ENCODE data around the gene LYL1.

DNA sequence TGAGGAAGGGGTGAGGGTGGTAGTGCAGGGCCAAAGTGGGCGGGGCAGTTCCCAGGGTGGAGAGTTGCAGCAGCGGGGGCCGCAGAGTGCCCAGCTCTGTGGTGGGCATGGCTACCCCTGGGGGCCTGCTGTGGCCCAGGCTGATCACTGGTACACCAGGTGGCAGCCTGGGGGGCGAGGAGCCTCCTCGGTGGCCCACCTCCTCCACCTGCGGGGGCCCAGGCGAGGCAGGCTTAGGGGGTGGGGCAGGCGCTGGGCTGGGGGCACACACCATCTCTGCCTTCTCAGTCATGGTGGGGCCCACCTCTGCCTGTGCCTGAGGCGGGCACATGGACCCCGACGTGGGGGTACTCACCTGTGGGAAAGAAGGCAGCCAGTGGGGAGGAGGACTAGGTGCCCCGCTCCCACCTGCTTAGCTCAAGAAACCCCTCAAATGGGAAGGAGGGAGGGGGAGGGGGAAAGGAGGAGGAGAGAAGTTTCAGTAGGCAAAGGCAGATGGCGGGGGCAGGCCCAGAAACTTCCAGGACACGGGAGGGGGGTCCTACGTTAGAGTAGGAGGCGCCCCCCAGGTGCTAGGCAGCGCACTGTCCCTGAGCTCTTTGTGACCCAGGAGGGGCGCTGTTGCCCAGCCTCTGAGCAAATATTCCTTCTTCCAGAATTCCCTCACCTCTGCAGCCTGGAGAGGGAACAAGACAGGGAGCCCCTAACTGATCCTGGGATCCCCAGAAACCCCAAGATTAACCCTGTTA lies 1.6 kb downstream of the LYL1 start:
- TF ChIP-seq, protein P1, sequence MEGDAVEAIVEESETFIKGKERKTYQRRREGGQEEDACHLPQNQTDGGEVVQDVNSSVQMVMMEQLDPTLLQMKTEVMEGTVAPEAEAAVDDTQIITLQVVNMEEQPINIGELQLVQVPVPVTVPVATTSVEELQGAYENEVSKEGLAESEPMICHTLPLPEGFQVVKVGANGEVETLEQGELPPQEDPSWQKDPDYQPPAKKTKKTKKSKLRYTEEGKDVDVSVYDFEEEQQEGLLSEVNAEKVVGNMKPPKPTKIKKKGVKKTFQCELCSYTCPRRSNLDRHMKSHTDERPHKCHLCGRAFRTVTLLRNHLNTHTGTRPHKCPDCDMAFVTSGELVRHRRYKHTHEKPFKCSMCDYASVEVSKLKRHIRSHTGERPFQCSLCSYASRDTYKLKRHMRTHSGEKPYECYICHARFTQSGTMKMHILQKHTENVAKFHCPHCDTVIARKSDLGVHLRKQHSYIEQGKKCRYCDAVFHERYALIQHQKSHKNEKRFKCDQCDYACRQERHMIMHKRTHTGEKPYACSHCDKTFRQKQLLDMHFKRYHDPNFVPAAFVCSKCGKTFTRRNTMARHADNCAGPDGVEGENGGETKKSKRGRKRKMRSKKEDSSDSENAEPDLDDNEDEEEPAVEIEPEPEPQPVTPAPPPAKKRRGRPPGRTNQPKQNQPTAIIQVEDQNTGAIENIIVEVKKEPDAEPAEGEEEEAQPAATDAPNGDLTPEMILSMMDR (conservative IDR thresholded peaks at IDR 0.05; ENCODE audit: low read length), result peak; percentile 86
- no peak for TF ChIP-seq EZH2phosphoT487 (IDR thresholded peaks at IDR 0.05; ENCODE audit: borderline replicate concordance, low read depth, low read length)
